Upper lobe of left lung (tissue), 4 donors: Measurements from ENCODE around the gene FOCAD.

Experiments
- CTCF ChIP-seq, 6 experiments: fragments of 450-650 bp in 4 of 6; fragments of 200-600 bp in 2 of 6; sonication (generic) in 2 of 6; IDR thresholded peaks; one replicate each; pipeline ENCODE4 v1.5.1; 2016 to 2019; ENCODE audit warnings: antibody characterized with exemption in 6 of 6
- POLR2A ChIP-seq, 4 donors: fragments of 450-650 bp; IDR thresholded peaks; one replicate each; pipeline ENCODE4 v1.5.1; 2016 to 2017; ENCODE audit warnings: antibody characterized with exemption in 4 of 4, mild to moderate bottlenecking in 2 of 4

DNA sequence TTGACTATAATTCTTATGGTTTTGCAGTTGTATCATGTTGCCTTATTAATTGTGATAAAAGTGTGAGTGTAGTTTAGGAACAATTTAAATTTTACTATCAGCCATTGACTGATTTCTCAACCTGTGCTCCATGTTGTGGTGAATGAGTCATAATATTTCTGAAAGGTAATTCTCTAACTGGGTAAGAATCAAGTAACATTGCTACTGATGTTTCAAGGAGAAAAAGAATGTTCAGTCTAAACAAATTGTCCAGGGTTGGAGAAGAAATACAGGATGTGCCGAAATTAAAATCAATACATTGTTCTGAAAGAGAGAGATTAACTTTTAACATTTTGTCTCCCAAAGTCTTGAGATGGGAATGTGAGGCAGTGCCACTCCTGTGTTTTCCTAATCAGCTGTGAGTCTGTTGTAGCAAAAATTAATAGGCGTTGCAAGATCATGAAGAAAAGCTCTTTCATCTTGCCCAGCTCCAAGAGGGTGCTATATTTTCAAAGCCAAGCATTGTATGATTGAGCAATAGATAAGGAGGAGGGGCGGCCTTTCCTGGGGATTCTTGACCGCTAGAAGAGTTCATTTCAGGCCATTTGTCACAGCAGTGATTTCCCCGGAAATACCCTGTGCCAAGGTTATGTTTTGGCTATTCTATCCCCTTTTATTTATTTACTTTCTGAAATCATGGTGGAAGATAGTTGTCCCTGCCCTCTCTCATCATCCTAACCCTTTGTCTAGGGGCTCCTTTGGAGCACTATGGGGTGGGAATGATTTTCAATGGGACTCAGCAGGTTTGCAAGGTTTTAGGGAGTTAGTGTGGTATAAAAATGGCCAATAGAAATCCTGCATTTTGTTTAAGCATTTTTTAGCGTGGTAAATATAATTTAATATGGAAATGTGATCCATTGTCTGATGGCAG is 151.6 kb downstream of the FOCAD start:
- TF ChIP-seq CTCF (IDR thresholded peaks at IDR 0.05) (no peak), POLR2A (IDR thresholded peaks at IDR 0.05) (no peak)
